GM18499 (cell line): ENCODE data around the gene RND1.

Source experiments
- ATAC-seq: cut with Tn5 transposase; IDR thresholded peaks from one replicate; pipeline ENCODE4 v1.9.1; 2021; ENCODE audit warnings: moderate number of reproducible peaks; ENCODE audit not compliant: insufficient read depth, unreplicated experiment

The RND1 gene

GRCh38 chr12:48813465-48814261 lies 52.0 kb downstream of the RND1 start:
- ATAC-seq, result no peak

DNA sequence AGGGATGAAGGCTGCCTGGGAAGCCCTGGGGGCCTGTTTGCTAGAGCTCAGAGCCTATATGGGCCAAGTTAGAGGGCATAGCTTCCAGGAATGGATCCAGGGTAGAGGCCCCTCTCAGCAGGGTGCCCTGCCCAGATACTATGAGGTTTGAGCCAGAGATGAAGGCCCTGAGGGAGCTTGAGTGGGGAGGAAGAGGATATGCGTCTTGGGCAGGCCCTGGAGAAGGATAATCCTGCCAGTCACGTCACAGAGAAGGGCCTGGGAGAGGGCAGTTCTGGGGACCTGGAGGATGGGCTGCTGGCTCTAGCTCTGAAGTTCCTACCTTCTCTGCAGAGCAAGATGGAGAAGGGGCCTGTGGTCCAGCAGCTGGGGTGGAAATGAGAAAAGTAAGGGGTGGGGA lies 53.3 kb downstream of the RND1 start:
- no peak for ATAC-seq

DNA sequence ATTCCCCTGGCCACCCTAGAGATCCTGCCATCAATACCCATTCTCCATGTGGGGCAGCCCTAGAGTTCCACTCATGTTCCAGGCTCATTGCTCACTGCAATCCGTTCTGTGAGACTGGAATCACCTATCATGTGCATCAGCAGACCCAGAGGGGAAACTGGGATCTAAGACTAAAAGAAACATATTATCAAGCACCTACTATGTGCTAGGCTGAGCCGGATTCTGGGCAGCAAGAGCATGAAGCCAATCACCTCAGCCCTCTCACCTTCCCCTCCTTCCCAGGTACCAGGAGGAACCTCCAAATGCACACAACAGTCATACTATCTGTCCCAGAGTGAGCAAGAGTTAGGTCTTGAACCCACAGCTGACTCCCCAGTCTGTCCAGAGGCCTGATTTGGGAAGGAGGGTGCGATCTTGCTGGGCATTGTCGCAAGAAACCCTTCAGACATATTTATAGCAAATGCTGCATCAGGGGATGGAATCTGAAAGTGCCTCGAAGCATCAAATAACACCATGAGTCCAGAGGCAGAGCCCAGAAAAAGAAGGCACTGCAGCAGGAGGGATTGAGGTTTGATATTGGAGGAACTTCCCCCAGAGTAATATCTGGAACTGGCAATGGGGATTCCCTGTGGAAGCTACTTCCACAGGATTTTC lies 54.1 kb downstream of the RND1 start:
- no peak for ATAC-seq

- ATAC-seq, result no peak
Measured at GRCh38 chr12:48810903-48811431, 54.7 kb downstream of the RND1 start.

DNA sequence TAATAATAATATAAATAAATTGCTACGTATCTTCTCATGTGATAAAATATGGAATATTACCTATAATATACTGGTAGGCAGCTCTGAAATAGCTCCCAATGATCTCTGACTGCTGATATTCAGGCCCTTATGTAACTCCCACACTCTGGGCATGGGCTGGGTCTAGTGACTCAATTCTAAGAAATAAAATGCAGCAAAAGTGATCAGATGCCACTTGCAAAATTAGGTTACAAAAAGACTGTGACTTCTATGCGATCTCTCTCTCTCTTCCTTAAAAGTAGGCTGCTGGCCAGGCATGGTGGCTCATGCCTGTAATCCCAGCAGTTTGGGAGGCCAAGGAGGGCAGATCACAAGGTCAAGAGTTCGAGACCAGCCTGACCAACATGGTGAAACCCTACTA lies 57.7 kb downstream of the RND1 start:
- no peak for ATAC-seq
